Gastroesophageal sphincter (tissue), 3 donors: Measurements from ENCODE around the gene JADE1.

Source experiments
- POLR2A ChIP-seq, 2 donors: fragments of 450-650 bp; IDR thresholded peaks; one replicate each; pipeline ENCODE4 v1.6.1; 2017; ENCODE audit warnings: antibody characterized with exemption in 2 of 2, mild to moderate bottlenecking in 2 of 2, moderate library complexity in 1 of 2
- TF ChIP-seq, protein P1 (sequence below), 4 experiments: fragments of 200-600 bp in 2 of 4; fragments of 450-650 bp in 2 of 4; sonication (generic) in 1 of 4; IDR thresholded peaks; one replicate each; pipeline ENCODE4 v1.5.1; 2017 to 2019; ENCODE audit warnings: antibody characterized with exemption in 4 of 4, mild to moderate bottlenecking in 2 of 4, moderate library complexity in 2 of 4

- TF ChIP-seq, protein P1, sequence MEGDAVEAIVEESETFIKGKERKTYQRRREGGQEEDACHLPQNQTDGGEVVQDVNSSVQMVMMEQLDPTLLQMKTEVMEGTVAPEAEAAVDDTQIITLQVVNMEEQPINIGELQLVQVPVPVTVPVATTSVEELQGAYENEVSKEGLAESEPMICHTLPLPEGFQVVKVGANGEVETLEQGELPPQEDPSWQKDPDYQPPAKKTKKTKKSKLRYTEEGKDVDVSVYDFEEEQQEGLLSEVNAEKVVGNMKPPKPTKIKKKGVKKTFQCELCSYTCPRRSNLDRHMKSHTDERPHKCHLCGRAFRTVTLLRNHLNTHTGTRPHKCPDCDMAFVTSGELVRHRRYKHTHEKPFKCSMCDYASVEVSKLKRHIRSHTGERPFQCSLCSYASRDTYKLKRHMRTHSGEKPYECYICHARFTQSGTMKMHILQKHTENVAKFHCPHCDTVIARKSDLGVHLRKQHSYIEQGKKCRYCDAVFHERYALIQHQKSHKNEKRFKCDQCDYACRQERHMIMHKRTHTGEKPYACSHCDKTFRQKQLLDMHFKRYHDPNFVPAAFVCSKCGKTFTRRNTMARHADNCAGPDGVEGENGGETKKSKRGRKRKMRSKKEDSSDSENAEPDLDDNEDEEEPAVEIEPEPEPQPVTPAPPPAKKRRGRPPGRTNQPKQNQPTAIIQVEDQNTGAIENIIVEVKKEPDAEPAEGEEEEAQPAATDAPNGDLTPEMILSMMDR (IDR thresholded peaks at IDR 0.05), result no peak
- TF ChIP-seq POLR2A (IDR thresholded peaks at IDR 0.05), result no peak
Observed at GRCh38 chr4:128913228-128913627, 103.7 kb downstream of the JADE1 start.
